ENCODE measurements around the gene VRK1.
"Not testable (repeated sequence)": the region's sequence is repeated elsewhere in the genome, so short reads cannot be mapped to it uniquely, and the experiment has no call there.

Gene VRK1

GRCh38 chr14:96874127-96874526, 76.9 kb downstream of the VRK1 start:
- no peak overlapping the region for H3K4me3 ChIP-seq (ENCODE audit: low read length)
- no peaks in the 10 kb centered on the region for H3K27me3 ChIP-seq (ENCODE audit: insufficient read depth, low read length)
- peaks cover 9% of the 10 kb centered on the region for H3K36me3 ChIP-seq (ENCODE audit: insufficient read depth, low read length)
- H3K9me3 ChIP-seq (ENCODE audit: low read length): no peaks in the 10 kb centered on the region
- H3K4me1 ChIP-seq (ENCODE audit: insufficient read depth, low read length): peaks cover 7% of the 10 kb centered on the region
- no peak overlapping the region for H2AFZ ChIP-seq (ENCODE audit: low read depth, low read length)

GRCh38 chr14:96876747-96877146, 79.6 kb downstream of the VRK1 start:
- Histone ChIP-seq H2AFZ (ENCODE audit: low read depth, low read length) (no peak overlapping the region), H3K4me3 (ENCODE audit: low read length) (no peak overlapping the region), H3K36me3 (ENCODE audit: insufficient read depth, low read length) (peaks cover 9% of the 10 kb centered on the region), H3K4me1 (ENCODE audit: insufficient read depth, low read length) (peaks cover 7% of the 10 kb centered on the region), H3K9me3 (ENCODE audit: low read length) (no peaks in the 10 kb centered on the region), H3K27me3 (ENCODE audit: insufficient read depth, low read length) (no peaks in the 10 kb centered on the region)

- H2AFZ ChIP-seq (ENCODE audit: low read depth, low read length): no peak overlapping the region
- H3K4me3 ChIP-seq (ENCODE audit: low read length): no peak overlapping the region
- H3K9me3 ChIP-seq (ENCODE audit: low read length): no peaks in the 10 kb centered on the region
- H3K36me3 ChIP-seq (ENCODE audit: insufficient read depth, low read length): peaks cover 2% of the 10 kb centered on the region
- H3K27me3 ChIP-seq (ENCODE audit: insufficient read depth, low read length): no peaks in the 10 kb centered on the region
- H3K4me1 ChIP-seq (ENCODE audit: insufficient read depth, low read length): peaks cover 6% of the 10 kb centered on the region
Observed at GRCh38 chr14:96881713-96882112, 84.5 kb downstream of the VRK1 start.

- peaks cover 13% of the 10 kb centered on the region for H3K4me1 ChIP-seq (ENCODE audit: insufficient read depth, low read length)
- H3K27me3 ChIP-seq (ENCODE audit: insufficient read depth, low read length); H3K36me3 ChIP-seq (ENCODE audit: insufficient read depth, low read length); H3K4me3 ChIP-seq (ENCODE audit: low read length); H3K9me3 ChIP-seq (ENCODE audit: low read length); H2AFZ ChIP-seq (ENCODE audit: low read depth, low read length): not testable (repeated sequence)
Observed at GRCh38 chr14:96883974-96884373, 86.8 kb downstream of the VRK1 start.

GRCh38 chr14:96888158-96888557, 91.0 kb downstream of the VRK1 start:
- no peaks in the 10 kb centered on the region for H3K27me3 ChIP-seq (ENCODE audit: insufficient read depth, low read length)
- no peaks in the 10 kb centered on the region for H3K9me3 ChIP-seq (ENCODE audit: low read length)
- H2AFZ ChIP-seq (ENCODE audit: low read depth, low read length): no peak overlapping the region
- H3K36me3 ChIP-seq (ENCODE audit: insufficient read depth, low read length): no peaks in the 10 kb centered on the region
- H3K4me1 ChIP-seq (ENCODE audit: insufficient read depth, low read length): peaks cover 22% of the 10 kb centered on the region
- H3K4me3 ChIP-seq (ENCODE audit: low read length): no peak overlapping the region

- H3K4me3 ChIP-seq (ENCODE audit: low read length): no peak overlapping the region
Observed at GRCh38 chr14:96888593-96888992, 91.4 kb downstream of the VRK1 start.

GRCh38 chr14:96889091-96889490, 91.9 kb downstream of the VRK1 start:
- no peaks in the 10 kb centered on the region for H3K9me3 ChIP-seq (ENCODE audit: low read length)
- H3K36me3 ChIP-seq (ENCODE audit: insufficient read depth, low read length): no peaks in the 10 kb centered on the region
- no peaks in the 10 kb centered on the region for H3K27me3 ChIP-seq (ENCODE audit: insufficient read depth, low read length)
- peaks cover 22% of the 10 kb centered on the region for H3K4me1 ChIP-seq (ENCODE audit: insufficient read depth, low read length)
- no peak overlapping the region for H3K4me3 ChIP-seq (ENCODE audit: low read length)
- no peak overlapping the region for H2AFZ ChIP-seq (ENCODE audit: low read depth, low read length)

More at GRCh38 chr14:96888593-96888992, 91.4 kb downstream of the VRK1 start:
- Histone ChIP-seq H3K27me3 (ENCODE audit: insufficient read depth, low read length) (no peaks in the 10 kb centered on the region), H3K4me1 (ENCODE audit: insufficient read depth, low read length) (peaks cover 22% of the 10 kb centered on the region), H3K9me3 (ENCODE audit: low read length) (no peaks in the 10 kb centered on the region), H3K36me3 (ENCODE audit: insufficient read depth, low read length) (no peaks in the 10 kb centered on the region), H2AFZ (ENCODE audit: low read depth, low read length) (no peak overlapping the region)

- H3K4me3 ChIP-seq (ENCODE audit: low read length): no peak overlapping the region
- H3K9me3 ChIP-seq (ENCODE audit: low read length): no peaks in the 10 kb centered on the region
- H3K27me3 ChIP-seq (ENCODE audit: insufficient read depth, low read length): no peaks in the 10 kb centered on the region
- H3K4me1 ChIP-seq (ENCODE audit: insufficient read depth, low read length): peaks cover 7% of the 10 kb centered on the region
- no peak overlapping the region for H2AFZ ChIP-seq (ENCODE audit: low read depth, low read length)
- no peaks in the 10 kb centered on the region for H3K36me3 ChIP-seq (ENCODE audit: insufficient read depth, low read length)
Observed at GRCh38 chr14:96893966-96894622, 96.9 kb downstream of the VRK1 start.

- no peaks in the 10 kb centered on the region for H3K4me1 ChIP-seq (ENCODE audit: insufficient read depth, low read length)
- no peaks in the 10 kb centered on the region for H3K9me3 ChIP-seq (ENCODE audit: low read length)
- H2AFZ ChIP-seq (ENCODE audit: low read depth, low read length): no peak overlapping the region
- H3K4me3 ChIP-seq (ENCODE audit: low read length): no peak overlapping the region
- no peaks in the 10 kb centered on the region for H3K27me3 ChIP-seq (ENCODE audit: insufficient read depth, low read length)
- no peaks in the 10 kb centered on the region for H3K36me3 ChIP-seq (ENCODE audit: insufficient read depth, low read length)
Observed at GRCh38 chr14:96894966-96895365, 97.8 kb downstream of the VRK1 start.

GRCh38 chr14:96895658-96896271, 98.6 kb downstream of the VRK1 start:
- Histone ChIP-seq H3K4me1 (ENCODE audit: insufficient read depth, low read length) (no peaks in the 10 kb centered on the region), H3K4me3 (ENCODE audit: low read length) (no peak overlapping the region), H2AFZ (ENCODE audit: low read depth, low read length) (no peak overlapping the region), H3K27me3 (ENCODE audit: insufficient read depth, low read length) (no peaks in the 10 kb centered on the region), H3K36me3 (ENCODE audit: insufficient read depth, low read length) (no peaks in the 10 kb centered on the region), H3K9me3 (ENCODE audit: low read length) (no peaks in the 10 kb centered on the region)

- Histone ChIP-seq H3K36me3 (ENCODE audit: insufficient read depth, low read length) (no peaks in the 10 kb centered on the region), H3K9me3 (ENCODE audit: low read length) (no peaks in the 10 kb centered on the region), H2AFZ (ENCODE audit: low read depth, low read length) (no peak overlapping the region), H3K4me1 (ENCODE audit: insufficient read depth, low read length) (no peaks in the 10 kb centered on the region), H3K27me3 (ENCODE audit: insufficient read depth, low read length) (no peaks in the 10 kb centered on the region), H3K4me3 (ENCODE audit: low read length) (no peak overlapping the region)
Observed at GRCh38 chr14:96897184-96897583, 100.0 kb downstream of the VRK1 start.

GRCh38 chr14:96901227-96901626, 104.0 kb downstream of the VRK1 start:
- Histone ChIP-seq H3K4me1 (ENCODE audit: insufficient read depth, low read length) (no peaks in the 10 kb centered on the region), H3K27me3 (ENCODE audit: insufficient read depth, low read length) (no peaks in the 10 kb centered on the region), H2AFZ (ENCODE audit: low read depth, low read length) (no peak overlapping the region), H3K36me3 (ENCODE audit: insufficient read depth, low read length) (no peaks in the 10 kb centered on the region), H3K9me3 (ENCODE audit: low read length) (no peaks in the 10 kb centered on the region), H3K4me3 (ENCODE audit: low read length) (no peak overlapping the region)

GRCh38 chr14:96902004-96902403, 104.8 kb downstream of the VRK1 start:
- Histone ChIP-seq H2AFZ (ENCODE audit: low read depth, low read length) (no peak overlapping the region), H3K4me3 (ENCODE audit: low read length) (no peak overlapping the region), H3K27me3 (ENCODE audit: insufficient read depth, low read length) (no peaks in the 10 kb centered on the region), H3K9me3 (ENCODE audit: low read length) (no peaks in the 10 kb centered on the region), H3K4me1 (ENCODE audit: insufficient read depth, low read length) (no peaks in the 10 kb centered on the region), H3K36me3 (ENCODE audit: insufficient read depth, low read length) (no peaks in the 10 kb centered on the region)

Measured in neuron (in vitro differentiated cells).